Heart left ventricle (tissue), 16 donors: ENCODE results near the gene GNAQ. TPM values are rescaled to one million over a fixed set of nuclear protein-coding genes. Genes with fewer than 3 reads are reported as not detected.

ENCODE experiments used
- ATAC-seq, 4 donors: fragments of 200-7000 bp; cut with Tn5 transposase; one replicate each; pipeline ENCODE4 v1.9.1; 2020 to 2022; ENCODE audit warnings: moderate library complexity in 4 of 4, mild to moderate bottlenecking in 3 of 4, moderate number of reproducible peaks in 1 of 4
- DNase-seq, 5 donors: peaks; one replicate each; pipeline ENCODE4 v3.0.0-alpha.2; 2020
- H3K27ac ChIP-seq, 12 donors: fragments of 200-600 bp; sonication (generic) in 4 of 12; one replicate each; pipeline versions ENCODE4 v1.5.0 to v1.8.0; 2016 to 2022; ENCODE audit warnings: mild to moderate bottlenecking in 2 of 12
- H3K27me3 ChIP-seq, 9 donors: fragments of 200-600 bp; sonication (generic) in 2 of 9; one replicate each; pipeline versions ENCODE4 v1.5.1 to v1.8.0; 2016 to 2022; ENCODE audit warnings: mild to moderate bottlenecking in 3 of 9
- H3K36me3 ChIP-seq, 9 donors: fragments of 200-600 bp; sonication (generic) in 2 of 9; one replicate each; pipeline versions ENCODE4 v1.5.0 to v1.8.0; 2018 to 2022; ENCODE audit warnings: mild to moderate bottlenecking in 2 of 9
- H3K4me1 ChIP-seq, 12 donors: fragments of 200-600 bp; sonication (generic) in 4 of 12; one replicate each; pipeline versions ENCODE4 v1.5.0 to v1.8.0; 2016 to 2022; ENCODE audit warnings: mild to moderate bottlenecking in 3 of 12
- H3K4me3 ChIP-seq, 12 donors: fragments of 200-600 bp; sonication (generic) in 4 of 12; one replicate each; pipeline versions ENCODE4 v1.5.0 to v1.8.0; 2017 to 2022; ENCODE audit warnings: mild to moderate bottlenecking in 9 of 12, moderate library complexity in 4 of 12
- H3K9me3 ChIP-seq, 12 donors: fragments of 200-600 bp; sonication (generic) in 4 of 12; one replicate each; pipeline versions ENCODE4 v1.5.0 to v1.8.0; 2016 to 2022; ENCODE audit warnings: mild to moderate bottlenecking in 1 of 12
- CTCF ChIP-seq, 12 donors: fragments of 200-600 bp; sonication (generic) in 4 of 12; IDR thresholded peaks; one replicate each; pipeline versions ENCODE4 v1.5.0 to v1.8.0; 2018 to 2022; ENCODE audit warnings: antibody characterized with exemption in 12 of 12, mild to moderate bottlenecking in 5 of 12
- POLR2A ChIP-seq, 2 donors: fragments of 450-650 bp; IDR thresholded peaks; one replicate each; pipeline ENCODE4 v1.6.1; 2017; ENCODE audit warnings: antibody characterized with exemption in 2 of 2, mild to moderate bottlenecking in 2 of 2, moderate library complexity in 2 of 2
- WGBS, 4 donors: extraction: QIAGEN DNeasy Blood & Tissue Kit in 2 of 4; methylation state at CpG; one replicate each; pipeline versions ENCODE4 v1.1.5 to v1.1.7; 2013 to 2018; 5-methylcytosine and 5-hydroxymethylcytosine counted together
- intact Hi-C, 10 donors: fragments of 100-400 bp; cut with DNase I; formaldehyde crosslinking; loops; one replicate each; pipeline versions ENCODE4 v1.11.1 to v1.14.2; 2022
- polyA plus RNA-seq, 2 donors: library from polyadenylated mRNA; stranded (reverse); fragments of 200-250 nt; gene quantifications; one replicate each; pipeline ENCODE4 v1.2.3, GENCODE V29; 2013
- total RNA-seq, 9 donors: library from RNA; depleted of rRNA in 2 of 9; stranded (reverse); fragments of >200 nt in 2 of 9; fragmentation: NEBNext Ultra II Directional in 3 of 9; extraction: Animal tissue kit (Norgen Biotek cat#: 25700) in 3 of 9; gene quantifications; one replicate each; pipeline versions ENCODE4 v1.1.0 to v1.2.4, GENCODE V29; 2016 to 2023
- donor health status: ischemic (EF 13 %, LVEDD 7.1; RV severe dilation, severe dysfunction).
- donor health status: healthy with polysubstance abuse.
- donor health status: DM: no; HTN: yes; CAD: no.
- donor health status: DM: no; HTN: no; CAD: no.
- donor health status: ischemic (EF 25% LVEDD 6.9; RV normal size, moderate dysfunction).
- donor health status: ischemic (EF 25% LVEDD 5.7; RV mildly dilated, moderate dysfunction).
- donor health status: healthy.
- donor health status: DM: yes; HTN: yes; CAD: no.
- donor health status: ischemic (EF 35%, LVEDD 5.7; RV mildly dilated, moderate dysfunction).
- donor health status: nonischemic (EF 11% LVEDD 7.7; RV severe dilation, severe dysfunction).
- donor health status: DM: yes; HTN: yes; CAD: no.
- donor health status: PGD.
- donor health status: ischemic (EF 29% LVEDD 5.4; RV normal size, mild dysfunction).
- donor health status: nonischemic (EF 23%, LVEDD 6.1; RV moderate dilation, normal function).

GNAQ gene
- total and polyA plus RNA-seq, 11 donors = 4.8 to 34.1 (median 11.3) TPM

GRCh38 chr9:77843076-77843870 is 188.3 kb downstream of the GNAQ start:
- intact Hi-C loops = loop anchor here in 8 of 10 donors (5.0 to 10.0 kb wide), 5 partner anchors 78 to 194 kb away; partner anchors contain the start of gene GNAQ (in 6 of the 8)

GRCh38 chr9:77841739-77842386 is 189.7 kb downstream of the GNAQ start:
- 69 to 88% (median 86%) methylated on average over 3 of the region's 3 CpGs for WGBS, 4 donors
- DNase-seq = no peak
- peak in 9 of 12 donors; percentile 15 to 46 (median 30) for TF ChIP-seq CTCF (IDR thresholded peaks at IDR 0.05)
- TF ChIP-seq POLR2A (IDR thresholded peaks at IDR 0.05) = no peak
- Histone ChIP-seq H3K9me3 (no peaks in the 10 kb centered on the region), H3K4me3 (no peak overlapping the region), H3K36me3 (no peaks in the 10 kb centered on the region), H3K27me3 (no peaks in the 10 kb centered on the region), H3K27ac (no peak overlapping the region), H3K4me1 (peaks cover 0 to 55% (median 17%) of the 10 kb centered on the region in 12 donors)
- intact Hi-C loops = loop anchor here in 8 of 10 donors (5.0 to 10.0 kb wide), 5 partner anchors 77 to 195 kb away; partner anchors contain the start of gene GNAQ (in 6 of the 8)
- peak in 1 of 4 donors; percentile 13 for ATAC-seq

More at GRCh38 chr9:77843076-77843870, 188.3 kb downstream of the GNAQ start:
- no peaks in the 10 kb centered on the region for H3K36me3 ChIP-seq
- WGBS, 4 donors = 85 to 92% (median 90%) methylated on average over 4 of the region's 4 CpGs
- H3K9me3 ChIP-seq = no peaks in the 10 kb centered on the region
- H3K27me3 ChIP-seq = no peaks in the 10 kb centered on the region
- ATAC-seq (no peak), DNase-seq (no peak)
- H3K27ac ChIP-seq = no peak overlapping the region
- TF ChIP-seq POLR2A (IDR thresholded peaks at IDR 0.05) (no peak), CTCF (IDR thresholded peaks at IDR 0.05) (no peak)
- no peak overlapping the region for H3K4me3 ChIP-seq
- peaks cover 0 to 69% (median 25%) of the 10 kb centered on the region in 12 donors for H3K4me1 ChIP-seq

- Histone ChIP-seq H3K36me3 (no peaks in the 10 kb centered on the region), H3K4me3 (no peak overlapping the region), H3K9me3 (no peaks in the 10 kb centered on the region), H3K4me1 (peaks cover 0 to 46% (median 8%) of the 10 kb centered on the region in 12 donors), H3K27me3 (no peaks in the 10 kb centered on the region), H3K27ac (peak overlapping the region in 2 of 12 donors; percentile 3 to 5)
- intact Hi-C loops = loop anchor here in 8 of 10 donors (5.0 to 10.0 kb wide), 6 partner anchors 75 to 405 kb away; partner anchors contain the start of gene GNAQ (in 6 of the 8)
- DNase-seq (no peak), ATAC-seq (peak in 1 of 4 donors; percentile 79)
- 59 to 74% (median 64%) methylated on average over 6 of the region's 6 CpGs for WGBS, 4 donors
- TF ChIP-seq CTCF (IDR thresholded peaks at IDR 0.05) (no peak), POLR2A (IDR thresholded peaks at IDR 0.05) (no peak)
Measured at GRCh38 chr9:77839459-77840140, 192.0 kb downstream of the GNAQ start.
